Measurements from ENCODE around the gene MARCHF4.

The MARCHF4 gene

GRCh38 chr2:216371721-216372702 lies at the start of gene MARCHF4:
Gene MARCHF4, minus strand, starts transcription at chr2:216372483. Its CDS starts 2,223 bp downstream, at chr2:216370260.
- in situ Hi-C loops (cut with MboI; ENCODE audit: low sequenced_read_pairs): no loop called here

DNA sequence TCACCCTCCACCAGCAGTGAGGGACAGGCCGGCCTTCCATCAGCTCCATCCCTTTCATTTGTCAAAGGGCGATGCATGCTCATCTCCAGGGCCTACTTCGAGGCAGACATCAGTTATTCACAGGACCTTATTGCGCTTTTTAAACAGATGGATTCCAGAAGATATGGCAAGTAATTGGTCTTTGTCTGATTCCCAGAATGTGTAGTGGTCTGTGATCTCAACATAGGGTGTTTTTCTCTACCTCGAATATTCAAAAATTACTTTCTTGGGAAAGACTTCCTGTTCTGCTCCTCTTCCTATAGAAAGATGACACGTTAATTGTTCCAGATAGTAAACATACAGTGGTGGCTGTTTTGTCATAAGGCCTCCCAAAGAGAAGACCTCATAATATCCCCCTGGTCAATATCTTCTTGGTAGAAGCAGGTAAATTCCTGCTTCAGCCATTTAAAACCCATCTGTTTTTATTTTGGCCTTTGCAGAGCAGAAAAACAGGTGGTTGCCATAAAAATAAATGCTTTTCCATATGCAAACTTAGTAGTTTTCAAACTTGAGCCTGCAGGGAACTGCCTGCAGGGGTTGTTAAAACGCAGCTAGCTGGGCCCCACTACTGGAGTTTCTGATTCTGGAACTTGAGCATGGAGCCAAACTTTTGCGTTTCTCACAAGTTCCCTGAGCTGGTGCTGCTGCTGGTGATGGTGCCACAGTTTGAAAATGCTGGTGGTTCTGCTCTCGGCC lies 48.3 kb upstream of the MARCHF4 start:
- in situ Hi-C loops (cut with MboI; ENCODE audit: low sequenced_read_pairs): no loop called here

- in situ Hi-C loops (cut with MboI; ENCODE audit: low sequenced_read_pairs): no loop called here
Observed at GRCh38 chr2:216418981-216419380, 46.7 kb upstream of the MARCHF4 start.

DNA sequence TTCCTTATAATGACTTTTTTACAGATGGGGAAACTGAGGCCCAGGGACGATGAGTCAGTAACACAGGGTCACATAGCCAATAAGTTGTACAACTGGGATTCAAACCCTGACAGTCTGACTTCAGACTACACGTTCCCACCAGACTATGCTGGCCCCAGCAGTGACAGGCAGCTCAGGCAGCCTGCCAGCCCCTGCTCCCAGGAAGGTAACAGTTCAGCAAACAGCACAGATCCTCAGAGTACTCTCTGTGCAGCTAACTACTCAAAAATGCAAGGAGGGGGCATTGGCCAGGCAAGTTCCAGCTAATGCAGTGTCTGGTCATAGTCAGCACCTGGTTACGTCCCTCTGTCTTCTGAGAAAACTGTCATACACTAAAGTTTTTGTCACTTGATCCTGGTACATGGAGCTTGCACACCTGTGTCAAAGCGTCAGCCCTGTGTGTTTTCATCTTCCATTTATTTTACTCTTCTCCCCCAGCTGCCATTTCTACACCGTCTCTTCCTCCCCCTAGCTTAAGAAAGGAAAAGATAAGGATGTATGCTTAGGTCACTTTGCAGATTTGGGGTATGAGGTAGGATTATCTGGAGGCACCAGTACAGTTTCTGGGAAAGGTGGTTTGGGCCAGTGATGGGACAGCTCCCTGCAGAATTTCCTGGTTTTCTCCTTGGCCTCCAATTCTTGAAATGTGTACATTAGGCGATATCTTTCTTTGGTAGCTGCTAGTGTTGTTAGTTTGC lies 44.5 kb upstream of the MARCHF4 start:
- in situ Hi-C loops (cut with MboI; ENCODE audit: low sequenced_read_pairs): no loop called here

DNA sequence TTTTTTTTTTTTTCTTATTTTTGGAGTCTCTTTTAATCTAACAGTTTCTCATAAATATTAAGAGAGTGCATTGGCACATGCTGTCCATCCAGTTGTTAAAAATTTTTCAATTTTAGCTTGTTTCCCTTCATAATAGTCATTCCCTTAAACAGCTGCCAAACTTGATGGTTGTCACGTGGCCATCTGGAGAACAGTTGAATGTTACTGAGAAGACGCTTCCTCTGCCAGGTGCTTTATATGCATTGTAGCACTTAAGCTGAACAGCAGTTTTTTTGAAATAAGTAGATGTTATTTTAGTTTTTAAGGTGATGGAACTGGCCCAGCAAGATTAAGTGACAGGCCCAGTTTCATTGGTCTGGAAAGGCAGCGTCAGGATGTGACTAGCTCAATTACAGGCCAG lies 43.3 kb upstream of the MARCHF4 start:
- in situ Hi-C loops (cut with MboI; ENCODE audit: low sequenced_read_pairs): no loop called here

- in situ Hi-C loops (cut with MboI; ENCODE audit: low sequenced_read_pairs): no loop called here
Observed at GRCh38 chr2:216414772-216415319, 42.6 kb upstream of the MARCHF4 start.

- in situ Hi-C loops (cut with MboI; ENCODE audit: low sequenced_read_pairs): no loop called here
Observed at GRCh38 chr2:216413882-216414281, 41.6 kb upstream of the MARCHF4 start.

GRCh38 chr2:216412022-216412999 lies 40.0 kb upstream of the MARCHF4 start, which contains the start of gene SMARCAL1:
Gene SMARCAL1, plus strand, starts transcription at chr2:216412484. Its CDS starts 2,221 bp downstream, at chr2:216414705.
- in situ Hi-C loops (cut with MboI; ENCODE audit: low sequenced_read_pairs): no loop called here

DNA sequence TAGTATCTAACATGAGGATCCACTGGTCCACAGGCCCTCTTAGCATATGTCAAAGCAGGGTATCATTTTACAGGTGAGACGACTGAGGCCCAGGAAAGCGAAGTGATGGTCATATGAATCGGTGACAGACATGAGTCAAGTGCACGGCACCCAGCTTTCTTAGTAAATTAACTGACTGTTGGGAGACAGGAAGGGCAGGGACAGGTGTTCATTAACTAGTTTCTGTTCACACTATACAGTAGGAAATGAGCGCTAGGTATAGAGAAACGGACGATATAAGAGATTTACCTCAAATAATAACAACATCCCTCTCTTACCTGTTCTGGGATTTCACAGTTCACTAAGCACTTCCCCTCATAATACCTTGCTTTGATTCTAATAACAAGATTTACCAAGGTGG lies 38.3 kb upstream of the MARCHF4 start:
- in situ Hi-C loops (cut with MboI; ENCODE audit: low sequenced_read_pairs): no loop called here

DNA sequence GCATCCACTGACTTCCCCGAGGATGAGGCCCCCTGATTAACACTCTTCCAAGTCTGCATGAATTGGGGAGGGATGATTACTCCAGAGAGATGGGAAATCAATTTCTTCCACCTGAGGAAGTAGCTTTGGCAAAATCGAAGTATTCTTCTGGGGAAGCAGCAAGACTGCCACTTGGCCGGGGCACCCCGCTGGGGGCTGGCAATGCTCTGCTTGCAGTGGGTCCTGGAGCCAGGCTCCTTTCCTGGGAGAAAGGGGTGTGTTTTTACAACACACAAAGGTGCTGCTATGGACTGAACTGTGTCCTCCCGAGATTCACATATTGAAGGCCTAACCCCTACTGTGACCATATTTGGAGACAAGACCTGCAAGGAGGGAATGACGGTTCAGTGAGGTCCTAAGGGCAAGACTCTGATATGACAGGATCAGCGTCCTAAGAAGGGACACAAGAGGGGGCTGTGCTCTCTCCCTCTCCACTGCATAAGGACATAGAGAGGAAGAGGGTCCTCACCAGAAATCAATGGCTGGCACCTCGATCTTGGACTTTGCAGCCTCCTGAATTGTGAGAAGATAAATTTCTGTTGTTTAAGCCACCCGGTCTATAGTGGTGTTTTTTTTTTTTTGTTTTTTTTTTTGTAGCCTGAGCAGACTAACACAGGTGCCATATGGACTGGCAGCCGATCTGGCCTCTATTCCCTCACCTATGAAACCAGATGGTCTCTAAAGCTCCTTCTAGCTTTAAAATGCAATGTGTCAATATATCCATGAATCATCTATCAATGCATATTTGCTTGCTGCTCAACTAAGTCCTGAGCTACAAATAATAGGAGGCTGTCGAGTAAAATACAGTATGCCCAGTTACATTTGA lies 36.4 kb upstream of the MARCHF4 start:
- in situ Hi-C loops (cut with MboI; ENCODE audit: low sequenced_read_pairs): no loop called here

DNA sequence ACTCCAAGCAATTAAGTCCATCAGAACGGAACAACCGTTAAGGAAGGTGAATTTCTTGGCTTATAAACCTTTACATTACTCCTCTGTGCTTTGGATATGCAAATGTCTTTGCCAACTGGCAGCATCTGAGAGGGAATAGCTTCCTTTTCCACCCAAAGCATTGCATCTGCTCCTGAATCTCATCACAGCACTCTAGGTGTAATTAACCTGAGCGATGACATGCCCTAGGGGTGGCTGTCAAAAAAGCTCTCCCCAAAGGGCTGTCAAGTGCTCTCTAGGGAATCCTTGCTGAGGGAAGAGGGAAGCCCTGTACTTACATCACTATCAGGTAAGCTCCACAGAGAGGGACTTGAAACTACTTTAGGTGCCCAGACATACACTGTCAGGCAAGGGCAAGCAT lies 34.5 kb upstream of the MARCHF4 start:
- in situ Hi-C loops (cut with MboI; ENCODE audit: low sequenced_read_pairs): no loop called here

- in situ Hi-C loops (cut with MboI; ENCODE audit: low sequenced_read_pairs): no loop called here
Observed at GRCh38 chr2:216405588-216405987, 33.3 kb upstream of the MARCHF4 start.

- in situ Hi-C loops (cut with MboI; ENCODE audit: low sequenced_read_pairs): no loop called here
Observed at GRCh38 chr2:216404010-216404618, 31.8 kb upstream of the MARCHF4 start.

- in situ Hi-C loops (cut with MboI; ENCODE audit: low sequenced_read_pairs): no loop called here
Observed at GRCh38 chr2:216402751-216403150, 30.5 kb upstream of the MARCHF4 start.

DNA sequence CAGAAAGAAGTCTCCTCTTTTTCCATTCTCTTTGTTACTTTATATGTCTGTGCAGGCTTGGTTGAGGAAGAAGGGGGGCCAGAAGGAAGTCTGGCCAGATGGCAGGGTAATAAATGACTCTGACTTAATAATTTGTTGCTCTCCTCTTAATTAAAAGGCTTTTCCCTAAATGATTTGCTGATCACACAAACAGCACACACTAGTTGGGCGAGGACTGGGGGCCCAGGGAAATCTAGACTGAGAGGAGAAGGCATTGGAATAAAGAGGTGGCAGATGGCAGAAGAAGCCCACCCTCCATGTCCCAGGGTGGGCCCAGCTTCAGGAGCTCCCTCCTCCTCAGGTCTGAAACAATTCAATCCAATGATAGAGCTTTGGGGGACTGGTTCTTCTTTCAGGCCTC lies 27.3 kb upstream of the MARCHF4 start:
- in situ Hi-C loops (cut with MboI; ENCODE audit: low sequenced_read_pairs): no loop called here

DNA sequence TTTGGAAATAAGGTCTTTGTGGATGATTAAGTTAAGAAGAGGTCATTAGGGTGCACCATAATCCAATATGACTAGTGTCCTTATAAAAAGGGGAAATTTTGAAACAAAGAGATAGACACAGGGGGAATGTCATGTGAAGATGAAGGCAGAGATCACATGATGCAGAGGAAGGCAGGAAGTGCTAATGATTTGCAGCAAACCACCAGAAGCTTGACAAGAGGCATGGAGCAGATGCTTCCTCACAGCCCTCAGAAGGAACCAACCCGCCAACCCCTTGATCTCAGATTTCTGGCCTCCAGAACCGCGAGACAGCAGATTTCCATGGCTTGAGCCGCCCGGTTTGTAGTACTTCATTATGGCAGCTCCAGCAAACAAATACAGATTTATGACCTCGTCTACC lies 22.6 kb upstream of the MARCHF4 start:
- in situ Hi-C loops (cut with MboI; ENCODE audit: low sequenced_read_pairs): no loop called here

DNA sequence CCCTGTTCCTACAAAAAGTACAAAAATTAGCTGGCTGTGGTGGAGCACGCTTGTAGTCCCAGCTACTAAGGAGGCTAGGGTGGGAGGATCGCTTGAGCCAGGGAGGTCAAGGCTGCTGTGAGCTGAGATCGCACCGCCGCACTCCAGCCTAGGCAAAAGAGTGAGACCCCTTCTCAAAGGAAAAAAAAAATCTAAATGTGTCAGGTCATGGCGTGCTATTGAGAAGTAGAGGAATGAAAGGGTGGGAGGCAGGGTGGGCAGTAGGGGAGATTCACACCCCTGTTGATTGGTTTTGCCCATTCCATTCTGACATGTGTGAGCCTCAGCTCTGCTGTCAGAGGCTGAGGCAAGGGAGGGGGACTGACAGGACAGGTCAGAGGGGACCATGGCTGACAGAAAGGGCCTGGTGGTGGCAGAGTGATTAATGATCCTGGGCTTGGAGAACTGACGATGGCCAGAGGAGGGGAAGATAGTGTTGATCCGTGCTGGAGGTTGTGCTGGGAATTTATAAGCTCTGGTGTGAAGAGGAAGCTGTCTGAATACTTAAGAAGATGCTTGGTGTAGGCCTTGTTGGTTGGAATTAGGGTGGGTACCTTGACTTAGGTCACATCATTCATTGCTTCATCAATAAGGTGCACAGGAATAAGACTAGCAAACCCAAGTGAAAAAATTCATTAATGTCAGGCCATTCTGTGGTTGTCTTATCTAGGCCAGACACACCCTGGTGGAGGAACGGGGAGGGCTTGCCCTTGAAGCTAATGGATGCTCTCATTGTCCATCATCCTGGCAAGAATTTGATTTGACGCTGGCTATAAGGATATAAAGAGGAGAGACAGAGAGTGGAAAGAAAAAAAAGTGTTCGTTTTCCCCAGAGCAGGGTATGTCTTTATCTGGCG lies 20.9 kb upstream of the MARCHF4 start:
- in situ Hi-C loops (cut with MboI; ENCODE audit: low sequenced_read_pairs): no loop called here
